ENCODE data around the gene S100A13.
"Not testable (repeated sequence)": the region's sequence is repeated elsewhere in the genome, so short reads cannot be mapped to it uniquely, and the experiment has no call there.

The S100A13 gene

GRCh38 chr1:153575497-153575896, 51.8 kb downstream of the S100A13 start:
- DNase-seq (ENCODE audit: extremely low read depth in 1 of 2, low read depth in 1 of 2), result not testable (repeated sequence)

GRCh38 chr1:153575081-153575491, 52.2 kb downstream of the S100A13 start:
- not testable (repeated sequence) for DNase-seq (ENCODE audit: extremely low read depth in 1 of 2, low read depth in 1 of 2)

GRCh38 chr1:153573351-153573750, 54.0 kb downstream of the S100A13 start:
- no peak for DNase-seq (ENCODE audit: extremely low read depth in 1 of 2, low read depth in 1 of 2)

GRCh38 chr1:153572569-153573015, 54.7 kb downstream of the S100A13 start:
- no peak for DNase-seq (ENCODE audit: extremely low read depth in 1 of 2, low read depth in 1 of 2)

GRCh38 chr1:153571706-153572105, 55.6 kb downstream of the S100A13 start:
- no peak for DNase-seq (ENCODE audit: extremely low read depth in 1 of 2, low read depth in 1 of 2)

- DNase-seq (ENCODE audit: extremely low read depth in 1 of 2, low read depth in 1 of 2), result no peak
These were observed 56.4 kb downstream of the S100A13 start for GRCh38 chr1:153570874-153571273.

- DNase-seq (ENCODE audit: extremely low read depth in 1 of 2, low read depth in 1 of 2), result no peak
These were observed 57.8 kb downstream of the S100A13 start for GRCh38 chr1:153569465-153569864.
